ENCODE measurements around the gene SYNGR4.

- TF ChIP-seq CTCF (IDR thresholded peaks at IDR 0.05) (no peak), POLR2A (IDR thresholded peaks at IDR 0.05) (no peak)
These were observed 32.6 kb downstream of the SYNGR4 start for GRCh38 chr19:48396824-48397176.

Measured in heart left ventricle (tissue), 13 donors.